Measurements from ENCODE around the gene DAGLA. TPM values are rescaled to one million over a fixed set of nuclear protein-coding genes. Genes with fewer than 3 reads are reported as not detected.

Gene DAGLA
- total and polyA plus RNA-seq, 2 of the 13 experiments (the other 11 are each of a cell fraction or from before 2014, with no cell fraction given), result 2.6 to 3.9 TPM

GRCh38 chr11:61669417-61669816 lies 10.8 kb upstream of the DAGLA start:
- whole genome bisulfite sequencing (ENCODE audit: low lambda C conversion rate), result 85% methylated on average over 4 of the region's 4 CpGs
- H4K20me1 ChIP-seq (ENCODE audit: insufficient read depth, low read length), result no peaks in the 10 kb centered on the region
- ATAC-seq (no peak), DNase-seq (ENCODE audit: low spot score) (no peak), FAIRE-seq (no peak)
- POLR2A ChIA-PET, result interaction anchor here (3.3 kb wide), 1 partner anchor 10 kb away, joined by 10 read pairs; no protein-coding TSS in a partner anchor
- H3K4me1 ChIP-seq (ENCODE audit: insufficient read depth, low read length), result peaks cover 56% of the 10 kb centered on the region
- BruUV-seq (replicated peaks), result no TSS peak
- in situ Hi-C loops (cut with HindIII; ENCODE audit: extremely low pct_ligation_motif_present, low pct_unique_long_range_greater_than_20kb) (no loop called here), intact Hi-C loops (cut with micrococcal nuclease; ENCODE audit: unreplicated experiment) (loop anchor here (5.0 kb wide), 1 partner anchor 33 kb away; no protein-coding TSS in a partner anchor)
- H3K27ac ChIP-seq (ENCODE audit: extremely low read length, insufficient read depth, low read length), result no peak overlapping the region
- no peaks in the 10 kb centered on the region for H3K36me3 ChIP-seq (replicated peaks in 1 of 2; ENCODE audit: control insufficient read depth in 1 of 2, insufficient read depth in 2 of 2, low read length in 2 of 2)
- no peak overlapping the region for H3K4me2 ChIP-seq (ENCODE audit: low read depth, low read length)
- H3K79me2 ChIP-seq (ENCODE audit: insufficient read depth, low read length), result no peaks in the 10 kb centered on the region
- H3K9me3 ChIP-seq (ENCODE audit: low read length), result no peaks in the 10 kb centered on the region
- no peaks in the 10 kb centered on the region for H3K27me3 ChIP-seq (ENCODE audit: control insufficient read depth in 1 of 2, insufficient read depth in 2 of 2, low read length in 2 of 2)
- TF ChIP-seq NR2F2 (IDR thresholded peaks at IDR 0.05; ENCODE audit: borderline replicate concordance, low read depth) (no peak), MEF2D (CRISPR knock-in tag; IDR thresholded peaks at IDR 0.05) (no peak), POLR2A (IDR thresholded peaks at IDR 0.05; ENCODE audit: insufficient read depth in 1 of 2, low read depth in 2 of 2, low read length in 2 of 2) (no peak), ZNF333 (CRISPR knock-in tag; IDR thresholded peaks at IDR 0.05; ENCODE audit: borderline replicate concordance) (no peak), MBNL3 (CRISPR knock-in tag; conservative IDR thresholded peaks at IDR 0.05) (no peak), JUND (CRISPR knock-in tag; IDR thresholded peaks at IDR 0.05) (no peak), ZBTB33 (CRISPR knock-in tag; IDR thresholded peaks at IDR 0.05) (no peak), HDAC6 (IDR thresholded peaks at IDR 0.05; ENCODE audit: low read depth, low read length) (no peak), KMT2B (CRISPR knock-in tag; IDR thresholded peaks at IDR 0.05) (no peak), THAP9 (CRISPR knock-in tag; IDR thresholded peaks at IDR 0.05; ENCODE audit: borderline replicate concordance) (no peak), PHF20 (CRISPR knock-in tag; IDR thresholded peaks at IDR 0.05) (no peak), MIER3 (CRISPR knock-in tag; IDR thresholded peaks at IDR 0.05; ENCODE audit: borderline replicate concordance) (no peak), CCDC6 (CRISPR knock-in tag; IDR thresholded peaks at IDR 0.05) (no peak)
- no peak overlapping the region for H2AFZ ChIP-seq (ENCODE audit: low read length)
- CTCF ChIA-PET (ENCODE audit: low intra/inter-chr PET ratio, low total read pairs), result no interaction called here
- no peak overlapping the region for H3K4me3 ChIP-seq (replicated peaks in 1 of 3; ENCODE audit: insufficient read depth in 1 of 3, low read depth in 2 of 3, low read length in 3 of 3)
- no peak overlapping the region for H3K9ac ChIP-seq (ENCODE audit: insufficient read depth, low read depth, low read length)
